H9 (cell line): ENCODE data around the gene GLYAT. TPM values are rescaled to one million over a fixed set of nuclear protein-coding genes. Genes with fewer than 3 reads are reported as not detected.

Experiments used
- DNase-seq: peaks from one replicate; pipeline ENCODE4 v3.0.0-alpha.2; 2017
- H2AFZ ChIP-seq: one replicate; pipeline ENCODE4 v1.6.1; 2013; ENCODE audit warnings: mild to moderate bottlenecking, low read length, control low read depth, moderate library complexity
- H2AK5ac ChIP-seq: 2 replicates; pipeline ENCODE4 v1.6.1; 2013; ENCODE audit warnings: low read length, control low read depth, mixed read lengths; ENCODE audit not compliant: insufficient read length
- H2BK120ac ChIP-seq: one replicate; pipeline ENCODE4 v1.6.1; 2013; ENCODE audit warnings: low read depth, mild to moderate bottlenecking, low read length, control low read depth, inconsistent platforms; ENCODE audit not compliant: poor library complexity, severe bottlenecking
- H2BK12ac ChIP-seq: 2 replicates; pipeline ENCODE4 v1.6.1; 2013; ENCODE audit warnings: low read length, control low read depth, mixed read lengths, low read depth; ENCODE audit not compliant: insufficient read length
- H2BK15ac ChIP-seq: 2 replicates; pipeline ENCODE4 v1.6.1; 2013; ENCODE audit warnings: low read depth, low read length, control low read depth
- H2BK20ac ChIP-seq: one replicate; pipeline ENCODE4 v1.6.1; 2013; ENCODE audit warnings: low read depth, mild to moderate bottlenecking, low read length, control low read depth, inconsistent platforms; ENCODE audit not compliant: poor library complexity, severe bottlenecking
- H2BK5ac ChIP-seq: 2 replicates; pipeline ENCODE4 v1.6.1; 2013; ENCODE audit warnings: low read length, control low read depth, mixed read lengths; ENCODE audit not compliant: insufficient read length
- H3K14ac ChIP-seq: 2 replicates; pipeline ENCODE4 v1.6.1; 2013; ENCODE audit warnings: low read length, control low read depth; ENCODE audit not compliant: insufficient read depth
- H3K18ac ChIP-seq: 2 replicates; pipeline ENCODE4 v1.6.1; 2013; ENCODE audit warnings: low read depth, mild to moderate bottlenecking, mixed read lengths, low read length, control low read depth; ENCODE audit not compliant: insufficient read length
- H3K23ac ChIP-seq: 2 replicates; pipeline ENCODE4 v1.6.1; 2013; ENCODE audit warnings: low read length, control low read depth, mixed read lengths, low read depth; ENCODE audit not compliant: insufficient read length
- H3K23me2 ChIP-seq: 2 replicates; pipeline ENCODE4 v1.6.1; 2013; ENCODE audit warnings: low read depth, mild to moderate bottlenecking, mixed read lengths, low read length, control low read depth; ENCODE audit not compliant: insufficient read length, poor library complexity, severe bottlenecking
- H3K27ac ChIP-seq: 2 replicates; pipeline ENCODE4 v1.5.1; 2013; ENCODE audit warnings: low read length, control low read depth, mixed read lengths, low read depth; ENCODE audit not compliant: insufficient read length
- H3K27me3 ChIP-seq: 2 replicates; pipeline ENCODE4 v1.6.1; 2013; ENCODE audit warnings: low read length, control low read depth, inconsistent platforms; ENCODE audit not compliant: insufficient read depth
- H3K4ac ChIP-seq: 2 replicates; pipeline ENCODE4 v1.6.1; 2013; ENCODE audit warnings: low read depth, mild to moderate bottlenecking, control low read depth, inconsistent platforms, low read length, moderate library complexity
- H3K4me1 ChIP-seq: 2 replicates; pipeline ENCODE4 v1.6.1; 2013; ENCODE audit warnings: low read length, control low read depth, inconsistent platforms; ENCODE audit not compliant: insufficient read depth
- H3K4me2 ChIP-seq: 2 replicates; pipeline ENCODE4 v1.6.1; 2013; ENCODE audit warnings: low read length, control low read depth, mixed read lengths; ENCODE audit not compliant: insufficient read length, insufficient read depth
- H3K56ac ChIP-seq: 2 replicates; pipeline ENCODE4 v1.6.1; 2013; ENCODE audit warnings: low read depth, mild to moderate bottlenecking, mixed read lengths, low read length, control low read depth; ENCODE audit not compliant: insufficient read length
- H3K79me1 ChIP-seq: 2 replicates; pipeline ENCODE4 v1.6.1; 2013; ENCODE audit warnings: low read depth, mild to moderate bottlenecking, moderate library complexity, low read length, control low read depth, inconsistent platforms; ENCODE audit not compliant: insufficient read depth, poor library complexity, severe bottlenecking
- H3K79me2 ChIP-seq: 2 replicates; pipeline ENCODE4 v1.6.1; 2013; ENCODE audit warnings: low read length, control low read depth, inconsistent platforms; ENCODE audit not compliant: insufficient read depth
- H3K9ac ChIP-seq: 2 replicates; pipeline ENCODE4 v1.6.1; 2013; ENCODE audit warnings: low read length, control low read depth, mixed read lengths; ENCODE audit not compliant: insufficient read length; ENCODE audit errors: extremely low read depth
- H3K9me3 ChIP-seq: one replicate; pipeline ENCODE4 v1.6.1; 2013; ENCODE audit warnings: low read depth, low read length, inconsistent platforms; ENCODE audit not compliant: control insufficient read depth
- H3T11ph ChIP-seq: one replicate; pipeline ENCODE4 v1.6.1; 2013; ENCODE audit warnings: mild to moderate bottlenecking, low read length, control low read depth, inconsistent platforms
- H4K20me1 ChIP-seq: one replicate; pipeline ENCODE4 v1.6.1; 2013; ENCODE audit not compliant: control insufficient read depth, insufficient read length, insufficient read depth
- H4K5ac ChIP-seq: 2 replicates; pipeline ENCODE4 v1.6.1; 2013; ENCODE audit warnings: low read depth, mild to moderate bottlenecking, mixed read lengths, low read length, control low read depth; ENCODE audit not compliant: insufficient read length
- H4K8ac ChIP-seq: replicated peaks from 2 replicates; pipeline ENCODE4 v1.6.1; 2013; ENCODE audit warnings: low read length, control low read depth, mixed read lengths, low read depth; ENCODE audit not compliant: insufficient read length
- H4K91ac ChIP-seq: 2 replicates; pipeline ENCODE4 v1.6.1; 2013; ENCODE audit warnings: low read depth, mild to moderate bottlenecking, moderate library complexity, mixed read lengths, low read length, control low read depth; ENCODE audit not compliant: insufficient read length
- H3K27ac Mint-ChIP-seq, 3 experiments: 2 replicates in 2 of 3; 3 replicates in 1 of 3; pipeline ENCODE4 v1.8.0; 2020 to 2021; ENCODE audit warnings: mixed read lengths in 3 of 3, mild to moderate bottlenecking in 1 of 3, moderate library complexity in 1 of 3
- H3K27me3 Mint-ChIP-seq: 2 replicates; pipeline ENCODE4 v1.8.0; 2021; ENCODE audit warnings: low read depth, mild to moderate bottlenecking, moderate library complexity, mixed read lengths
- H3K36me3 Mint-ChIP-seq, 3 experiments: 2 replicates in 2 of 3; 3 replicates in 1 of 3; pipeline ENCODE4 v1.8.0; 2020 to 2021; ENCODE audit warnings: low read depth in 3 of 3, mixed read lengths in 3 of 3; ENCODE audit not compliant: insufficient read depth in 1 of 3
- H3K4me1 Mint-ChIP-seq, 2 experiments: 2 replicates each; pipeline ENCODE4 v1.8.0; 2020; ENCODE audit warnings: mixed read lengths in 2 of 2
- H3K4me3 Mint-ChIP-seq, 2 experiments: 2 replicates in 1 of 2; 3 replicates in 1 of 2; pipeline ENCODE4 v1.8.0; 2020 to 2021; ENCODE audit warnings: mild to moderate bottlenecking in 2 of 2, mixed read lengths in 2 of 2, moderate library complexity in 1 of 2
- H3K9me3 Mint-ChIP-seq, 2 experiments: 2 replicates in 1 of 2; 3 replicates in 1 of 2; pipeline ENCODE4 v1.8.0; 2020; ENCODE audit warnings: mild to moderate bottlenecking in 2 of 2, mixed read lengths in 2 of 2, moderate library complexity in 1 of 2
- CTCF ChIP-seq: fragments of 200-600 bp; sonication (generic); conservative IDR thresholded peaks from 3 replicates; pipeline ENCODE4 v1.8.0; 2021; ENCODE audit warnings: antibody characterized with exemption, mild to moderate bottlenecking
- WGBS: extraction: QIAGEN DNeasy Blood & Tissue Kit; methylation state at CpG from one replicate; pipeline ENCODE4 v1.1.7; 2013; ENCODE audit warnings: missing lambda C conversion rate, low lambda C conversion rate, mixed read lengths; ENCODE audit not compliant: insufficient read length; ENCODE audit errors: extremely low coverage; 5-methylcytosine and 5-hydroxymethylcytosine counted together
- total RNA-seq: library from RNA; stranded (reverse); gene quantifications from 2 replicates; pipeline ENCODE4 v1.2.1, GENCODE V29; 2021

The GLYAT gene
- total RNA-seq, 1 experiment from 2014 or later = not detected

- Histone ChIP-seq H3K27me3 (no peaks in the 10 kb centered on the region), H3K14ac (no peak overlapping the region), H3K79me2 (no peaks in the 10 kb centered on the region), H2BK15ac (no peak overlapping the region), H3K56ac (no peak overlapping the region), H3K18ac (no peak overlapping the region), H4K91ac (no peak overlapping the region), H3K79me1 (no peaks in the 10 kb centered on the region), H3K4ac (no peak overlapping the region), H2BK20ac (no peak overlapping the region), H2BK5ac (no peak overlapping the region), H2BK120ac (no peak overlapping the region), H4K8ac (no peak overlapping the region), H2AFZ (no peak overlapping the region), H3T11ph (no peak overlapping the region), H4K20me1 (no peaks in the 10 kb centered on the region), H3K27ac (no peak overlapping the region), H3K9me3 (no peaks in the 10 kb centered on the region), H4K5ac (no peak overlapping the region), H3K4me2 (no peak overlapping the region), H3K23ac (no peak overlapping the region), H2AK5ac (no peak overlapping the region), H3K23me2 (no peaks in the 10 kb centered on the region), H3K4me1 (no peaks in the 10 kb centered on the region), H3K9ac (no peak overlapping the region), H2BK12ac (no peak overlapping the region)
- no CpG with 5 or more reads among the region's 2 CpGs for WGBS
- Mint-ChIP-seq H3K27ac (no peak overlapping the region), H3K4me1 (peaks cover 1 to 2% of the 10 kb centered on the region in 2 experiments; a peak in 1 of 4 replicates), H3K27me3 (peaks cover 4% of the 10 kb centered on the region), H3K4me3 (no peak overlapping the region), H3K36me3 (no peaks in the 10 kb centered on the region), H3K9me3 (peaks cover 6 to 24% of the 10 kb centered on the region in 2 experiments; a peak in 4 of 5 replicates)
- no peak for TF ChIP-seq CTCF
- no peak for DNase-seq
Observed at GRCh38 chr11:58659404-58659803, 72.3 kb downstream of the GLYAT start.

Other genes with a start within 250 kb of the GLYAT start
- gene OR5B21, start 223.8 kb downstream of the GLYAT start, total RNA-seq = not detected in 2 replicates
- 1.4 and 1.5 TPM in 2 replicates for gene LPXN, start 156.1 kb downstream of the GLYAT start, total RNA-seq
- 32.6 and 32.9 TPM in 2 replicates for gene ZFP91, start 152.9 kb downstream of the GLYAT start, total RNA-seq
- gene CNTF, start 109.3 kb downstream of the GLYAT start, total RNA-seq = 2.4 and 3.5 TPM in 2 replicates
- not detected in 2 replicates for gene GLYATL2, start 112.8 kb upstream of the GLYAT start, total RNA-seq
- gene GLYATL1, start 207.5 kb upstream of the GLYAT start, total RNA-seq = 2.1 and 2.8 TPM in 2 replicates